HepG2 (cell line): ENCODE results near the gene LEFTY2. TPM values are rescaled to one million over a fixed set of nuclear protein-coding genes. Genes with fewer than 3 reads are reported as not detected.

Experiments
- ATAC-seq: fragments of 200-7000 bp; cut with Tn5 transposase; 3 replicates; pipeline ENCODE4 v1.9.1; 2020; ENCODE audit warnings: mild to moderate bottlenecking, moderate library complexity
- BruUV-seq: library from RNA; stranded (reverse); fragments of 400-500 nt; replicated peaks from 2 replicates; lab custom pipeline; 2021; lab: Mats Ljungman, UMichigan
- CTCF ChIA-PET: fragments of 300-600 bp; formaldehyde crosslinking; extraction: SDS; loops from one replicate; lab custom pipeline; 2021; ENCODE audit warnings: low total read pairs, inconsistent platforms, low intra/inter-chr PET ratio; lab: Yijun Ruan, JAX
- POLR2A ChIA-PET: fragments of 350-600 bp; sonication (Branson Sonifier 250); formaldehyde crosslinking; loops from one replicate; lab custom pipeline; 2020; ENCODE audit warnings: antibody characterized with exemption, inconsistent platforms; lab: Yijun Ruan, JAX
- DNase-seq: peaks from one replicate; pipeline ENCODE4 v3.0.0-alpha.2; 2015; ENCODE audit warnings: low spot score
- FAIRE-seq: peaks from 3 replicates; lab custom pipeline; 2011; peaks lifted over from hg19 to GRCh38; lab: Jason Lieb, UNC
- H2AFZ ChIP-seq: one replicate; pipeline ENCODE4 v1.6.1; 2011; ENCODE audit warnings: low read length, inconsistent platforms
- H3K27ac ChIP-seq: fragments of 300-600 bp; 3 replicates; pipeline ENCODE4 v1.8.0; 2011; ENCODE audit warnings: mixed run types, mild to moderate bottlenecking, mixed read lengths, low read length, inconsistent platforms; ENCODE audit not compliant: insufficient read depth; ENCODE audit errors: extremely low read length
- H3K27me3 ChIP-seq, 2 experiments: fragments of 200-600 bp in 1 of 2; 2 replicates in 1 of 2; 3 replicates in 1 of 2; pipeline versions ENCODE4 v1.6.0 to v1.8.0; 2011; ENCODE audit warnings: low read length in 2 of 2, mild to moderate bottlenecking in 2 of 2, moderate library complexity in 2 of 2, inconsistent platforms in 1 of 2; ENCODE audit not compliant: insufficient read depth in 2 of 2, control insufficient read depth in 1 of 2
- H3K36me3 ChIP-seq, 2 experiments: fragments of 200-600 bp in 1 of 2; replicated peaks in 1 of 2; 2 replicates in 1 of 2; 3 replicates in 1 of 2; pipeline versions ENCODE4 v1.5.1 to v1.8.0; 2011; ENCODE audit warnings: low read length in 2 of 2, inconsistent platforms in 1 of 2; ENCODE audit not compliant: insufficient read depth in 2 of 2, control insufficient read depth in 1 of 2
- H3K4me1 ChIP-seq: 2 replicates; pipeline ENCODE4 v1.5.1; 2012; ENCODE audit warnings: low read length, inconsistent platforms; ENCODE audit not compliant: insufficient read depth
- H3K4me2 ChIP-seq: 2 replicates; pipeline ENCODE4 v1.6.0; 2011; ENCODE audit warnings: low read depth, low read length, inconsistent platforms
- H3K4me3 ChIP-seq, 3 experiments: fragments of 200-600 bp in 1 of 3; sonication (generic), shearing (Covaris generic) in 1 of 3; replicated peaks in 1 of 3; 2 replicates each; pipeline ENCODE4 v1.5.1; 2011 to 2016; ENCODE audit warnings: low read length in 3 of 3, inconsistent platforms in 2 of 3, low read depth in 2 of 3, mild to moderate bottlenecking in 2 of 3, control low read depth in 1 of 3, mixed read lengths in 1 of 3; ENCODE audit not compliant: insufficient read depth in 1 of 3
- H3K79me2 ChIP-seq: one replicate; pipeline ENCODE4 v1.6.1; 2011; ENCODE audit warnings: low read length, inconsistent platforms; ENCODE audit not compliant: insufficient read depth
- H3K9ac ChIP-seq: 2 replicates; pipeline ENCODE4 v1.6.0; 2011; ENCODE audit warnings: mild to moderate bottlenecking, low read depth, low read length, inconsistent platforms; ENCODE audit not compliant: insufficient read depth
- H3K9me3 ChIP-seq: 2 replicates; pipeline ENCODE4 v1.5.1; 2012; ENCODE audit warnings: mild to moderate bottlenecking, low read length
- H4K20me1 ChIP-seq: 2 replicates; pipeline ENCODE4 v1.6.0; 2011; ENCODE audit warnings: inconsistent platforms, mild to moderate bottlenecking, low read length, moderate library complexity; ENCODE audit not compliant: insufficient read depth
- ARID3A ChIP-seq: IDR thresholded peaks from 2 replicates; pipeline ENCODE4 v1.6.1; 2012; ENCODE audit warnings: low read depth, low read length, improper control_type of control experiment
- ATF1 ChIP-seq: IDR thresholded peaks from 2 replicates; pipeline ENCODE4 v1.6.1; 2016; ENCODE audit warnings: mild to moderate bottlenecking, control low read depth
- FOSL2 ChIP-seq: sonication (generic); formaldehyde crosslinking; IDR thresholded peaks from 2 replicates; pipeline ENCODE4 v1.4.0; 2020; ENCODE audit warnings: missing genetic modification reagents
- HDAC2 ChIP-seq: sonication (generic); formaldehyde crosslinking; IDR thresholded peaks from 2 replicates; pipeline ENCODE4 v1.4.0; 2020; ENCODE audit warnings: missing genetic modification reagents
- IKZF5 ChIP-seq: IDR thresholded peaks from 2 replicates; pipeline ENCODE4 v1.6.1; 2018; ENCODE audit warnings: missing genetic modification reagents, mild to moderate bottlenecking, missing compliant biosample characterization
- KDM3A ChIP-seq: IDR thresholded peaks from 2 replicates; pipeline ENCODE4 v1.6.1; 2018; ENCODE audit warnings: low read depth, missing compliant biosample characterization
- MAFF ChIP-seq: IDR thresholded peaks from 2 replicates; pipeline ENCODE4 v1.6.1; 2011; ENCODE audit warnings: low read depth, low read length, improper control_type of control experiment
- ZMAT5 ChIP-seq: sonication (generic); formaldehyde crosslinking; IDR thresholded peaks from 2 replicates; pipeline ENCODE4 v1.5.0; 2020; ENCODE audit warnings: mild to moderate bottlenecking, low read depth, missing genetic modification reagents, borderline replicate concordance
- ZNF10 ChIP-seq: sonication (generic); formaldehyde crosslinking; IDR thresholded peaks from 2 replicates; pipeline ENCODE4 v1.4.0; 2020; ENCODE audit warnings: mild to moderate bottlenecking, low read depth, missing genetic modification reagents, borderline replicate concordance
- ZNF124 ChIP-seq: sonication (generic); formaldehyde crosslinking; IDR thresholded peaks from 2 replicates; pipeline ENCODE4 v1.4.0; 2020; ENCODE audit warnings: missing genetic modification reagents
- ZNF331 ChIP-seq: sonication (generic); formaldehyde crosslinking; IDR thresholded peaks from 2 replicates; pipeline ENCODE4 v1.4.0; 2020; ENCODE audit warnings: missing genetic modification reagents
- ZNF556 ChIP-seq: sonication (generic); formaldehyde crosslinking; IDR thresholded peaks from 2 replicates; pipeline ENCODE4 v1.4.0; 2020; ENCODE audit warnings: mild to moderate bottlenecking, missing genetic modification reagents, borderline replicate concordance
- ZNF788 ChIP-seq: sonication (generic); formaldehyde crosslinking; IDR thresholded peaks from 2 replicates; pipeline ENCODE4 v1.5.0; 2020; ENCODE audit warnings: mild to moderate bottlenecking, missing genetic modification reagents, borderline replicate concordance
- WGBS: methylation state at CpG from one replicate; pipeline ENCODE4 v1.1.6; 2017; ENCODE audit warnings: low lambda C conversion rate; 5-methylcytosine and 5-hydroxymethylcytosine counted together
- in situ Hi-C: cut with HindIII; loops from 2 replicates; pipeline ENCODE4 v1.10.0; 2017; ENCODE audit warnings: low pct_unique_long_range_greater_than_20kb; ENCODE audit not compliant: extremely low pct_ligation_motif_present
- intact Hi-C: fragments of 100-400 bp; cut with micrococcal nuclease; formaldehyde crosslinking; loops from one replicate; pipeline ENCODE4 v1.10.0; 2022; ENCODE audit not compliant: unreplicated experiment
- polyA plus RNA-seq, 8 experiments: library from polyadenylated mRNA; depleted of rRNA in 3 of 8; stranded (reverse) in 7 of 8; unstranded in 1 of 8; fragments of >200 nt; fragmentation: Illumina TruSeq in 4 of 8; extraction: Trizol in 4 of 8; gene quantifications; 2 replicates each; pipeline versions ENCODE4 v1.2.1 to v1.2.3, GENCODE V29; 2011 to 2016; ENCODE audit warnings: low read depth in 4 of 8, missing spikeins in 1 of 8, mixed read lengths in 1 of 8; ENCODE audit not compliant: insufficient read depth in 1 of 8
- total RNA-seq, 5 experiments: library from RNA; depleted of rRNA; stranded (reverse); fragments of >200 nt; fragmentation: Illumina TruSeq; extraction: Trizol; gene quantifications; 2 replicates each; pipeline ENCODE4 v1.2.3, GENCODE V29; 2016; ENCODE audit warnings: low read depth in 1 of 5

Gene LEFTY2
- total and polyA plus RNA-seq, 2 of the 13 experiments (the other 11 are each of a cell fraction or from before 2014, with no cell fraction given) = 0.13 to 0.33 TPM

GRCh38 chr1:225892307-225892706 is 48.7 kb downstream of the LEFTY2 start:
- H2AFZ ChIP-seq = no peak overlapping the region
- DNase-seq (no peak), ATAC-seq (no peak), FAIRE-seq (no peak)
- H3K79me2 ChIP-seq = no peaks in the 10 kb centered on the region
- no peaks in the 10 kb centered on the region for H4K20me1 ChIP-seq
- no TSS peak for BruUV-seq
- in situ Hi-C loops = no loop called here
- 93% methylated on average over 6 of the region's 6 CpGs for WGBS
- TF ChIP-seq ZMAT5 (CRISPR knock-in tag) (no peak), ZNF124 (CRISPR knock-in tag) (no peak), FOSL2 (CRISPR knock-in tag) (no peak), ZNF331 (CRISPR knock-in tag) (no peak), KDM3A (no peak)
- intact Hi-C loops = no loop called here
- no peak overlapping the region for H3K9ac ChIP-seq
- H3K4me3 ChIP-seq = no peak overlapping the region
- ChIA-PET CTCF (no interaction called here), POLR2A (interaction anchor here (2.1 to 3.7 kb wide), 2 partner anchors 11 to 32 kb away, joined by 7 to 28 read pairs; partner anchors contain the start of genes PYCR2 and TMEM63A)
- H3K27me3 ChIP-seq = no peaks in the 10 kb centered on the region; a peak in 1 of 5 replicates
- no peaks in the 10 kb centered on the region for H3K36me3 ChIP-seq
- no peaks in the 10 kb centered on the region for H3K9me3 ChIP-seq
- H3K4me1 ChIP-seq = peaks cover 62% of the 10 kb centered on the region
- no peak overlapping the region for H3K27ac ChIP-seq
- no peak overlapping the region for H3K4me2 ChIP-seq

GRCh38 chr1:225891229-225891972 is 49.6 kb downstream of the LEFTY2 start:
- BruUV-seq = no TSS peak
- H3K4me3 ChIP-seq = peak overlapping the region in 2 of 3 experiments; percentile 29 to 76; a peak in 3 of 6 replicates
- no peaks in the 10 kb centered on the region for H4K20me1 ChIP-seq
- H3K4me1 ChIP-seq = peaks cover 62% of the 10 kb centered on the region
- ChIA-PET POLR2A (interaction anchor here (2.1 to 3.7 kb wide), 2 partner anchors 10 to 33 kb away, joined by 7 to 28 read pairs; partner anchors contain the start of genes PYCR2 and TMEM63A), CTCF (no interaction called here)
- intact Hi-C loops (no loop called here), in situ Hi-C loops (no loop called here)
- no peaks in the 10 kb centered on the region for H3K9me3 ChIP-seq
- H3K27ac ChIP-seq = peak overlapping the region; percentile 68
- H3K4me2 ChIP-seq = peak overlapping the region; percentile 83
- peak; percentile 36 for FAIRE-seq
- no peak overlapping the region for H2AFZ ChIP-seq
- no peaks in the 10 kb centered on the region for H3K79me2 ChIP-seq
- ATAC-seq = peak; percentile 45
- H3K9ac ChIP-seq = peak overlapping the region; percentile 45
- 2% methylated on average over 11 of the region's 14 CpGs for WGBS
- DNase-seq = peak; percentile 91
- no peaks in the 10 kb centered on the region; a peak in 1 of 5 replicates for H3K27me3 ChIP-seq
- H3K36me3 ChIP-seq = no peaks in the 10 kb centered on the region
- no peak for TF ChIP-seq MAFF
- TF ChIP-seq HDAC2 (CRISPR knock-in tag) = no peak
- no peak for TF ChIP-seq IKZF5
- no peak for TF ChIP-seq ATF1 (CRISPR knock-in tag)
- TF ChIP-seq ZNF10 (CRISPR knock-in tag) = no peak
- TF ChIP-seq ZNF556 = 0 out of 2 replicates have a peak, but pooled peaks have one; percentile 13
- peak; percentile 24; the same call in 1 of the 2 replicates for TF ChIP-seq ZNF788
- no peak for TF ChIP-seq ARID3A
